Measurements from ENCODE around the gene ACOT12.
"Not testable (repeated sequence)": the region's sequence is repeated elsewhere in the genome, so short reads cannot be mapped to it uniquely, and the experiment has no call there.

The ACOT12 gene

GRCh38 chr5:81297531-81297930, 96.4 kb downstream of the ACOT12 start:
- no peaks in the 10 kb centered on the region for H3K27me3 ChIP-seq (ENCODE audit: insufficient read depth, insufficient read length)
- peaks cover 24% of the 10 kb centered on the region for H3K36me3 ChIP-seq (ENCODE audit: insufficient read depth, insufficient read length, low read length)
- H3K9ac ChIP-seq (ENCODE audit: insufficient read length, low read depth) = no peak overlapping the region
- H3K4me3 ChIP-seq (ENCODE audit: insufficient read length, low read depth) = no peak overlapping the region
- H3K4me1 ChIP-seq (ENCODE audit: insufficient read depth, insufficient read length) = no peaks in the 10 kb centered on the region
- peaks cover 9% of the 10 kb centered on the region for H3K9me3 ChIP-seq (ENCODE audit: insufficient read depth, low read length)
- TF ChIP-seq ZNF274 (IDR thresholded peaks at IDR 0.05; ENCODE audit: low read depth, low read length) = no peak
- TF ChIP-seq YY1 (IDR thresholded peaks at IDR 0.05; ENCODE audit: insufficient read depth, insufficient read length) = no peak
- TF ChIP-seq SUZ12 (IDR thresholded peaks at IDR 0.05; ENCODE audit: extremely low read depth, insufficient read depth, insufficient read length) = no peak
- no peak for DNase-seq (ENCODE audit: low read depth, low spot score)

GRCh38 chr5:81294021-81294420, 99.9 kb downstream of the ACOT12 start:
- H3K27me3 ChIP-seq (ENCODE audit: insufficient read depth, insufficient read length); DNase-seq (ENCODE audit: low read depth, low spot score); H3K4me3 ChIP-seq (ENCODE audit: insufficient read length, low read depth); H3K4me1 ChIP-seq (ENCODE audit: insufficient read depth, insufficient read length); H3K9ac ChIP-seq (ENCODE audit: insufficient read length, low read depth): not testable (repeated sequence)
- Histone ChIP-seq H3K9me3 (ENCODE audit: insufficient read depth, low read length) (peaks cover 24% of the 10 kb centered on the region), H3K36me3 (ENCODE audit: insufficient read depth, insufficient read length, low read length) (peaks cover 18% of the 10 kb centered on the region)

GRCh38 chr5:81292130-81292529, 101.8 kb downstream of the ACOT12 start:
- H3K36me3 ChIP-seq (ENCODE audit: insufficient read depth, insufficient read length, low read length) = peaks cover 4% of the 10 kb centered on the region
- TF ChIP-seq SUZ12 (IDR thresholded peaks at IDR 0.05; ENCODE audit: extremely low read depth, insufficient read depth, insufficient read length) (no peak), YY1 (IDR thresholded peaks at IDR 0.05; ENCODE audit: insufficient read depth, insufficient read length) (no peak), ZNF274 (IDR thresholded peaks at IDR 0.05; ENCODE audit: low read depth, low read length) (no peak)
- no peak overlapping the region for H3K4me3 ChIP-seq (ENCODE audit: insufficient read length, low read depth)
- no peak for DNase-seq (ENCODE audit: low read depth, low spot score)
- peaks cover 24% of the 10 kb centered on the region for H3K9me3 ChIP-seq (ENCODE audit: insufficient read depth, low read length)
- no peaks in the 10 kb centered on the region for H3K4me1 ChIP-seq (ENCODE audit: insufficient read depth, insufficient read length)
- H3K27me3 ChIP-seq (ENCODE audit: insufficient read depth, insufficient read length) = no peaks in the 10 kb centered on the region
- H3K9ac ChIP-seq (ENCODE audit: insufficient read length, low read depth) = no peak overlapping the region

- Histone ChIP-seq H3K36me3 (ENCODE audit: insufficient read depth, insufficient read length, low read length) (peaks cover 4% of the 10 kb centered on the region), H3K4me1 (ENCODE audit: insufficient read depth, insufficient read length) (no peaks in the 10 kb centered on the region), H3K4me3 (ENCODE audit: insufficient read length, low read depth) (no peak overlapping the region), H3K9ac (ENCODE audit: insufficient read length, low read depth) (no peak overlapping the region), H3K27me3 (ENCODE audit: insufficient read depth, insufficient read length) (no peaks in the 10 kb centered on the region), H3K9me3 (ENCODE audit: insufficient read depth, low read length) (peaks cover 24% of the 10 kb centered on the region)
- DNase-seq (ENCODE audit: low read depth, low spot score) = no peak
- TF ChIP-seq SUZ12 (IDR thresholded peaks at IDR 0.05; ENCODE audit: extremely low read depth, insufficient read depth, insufficient read length) = no peak
Observed at GRCh38 chr5:81290146-81290545, 103.8 kb downstream of the ACOT12 start.

DNA sequence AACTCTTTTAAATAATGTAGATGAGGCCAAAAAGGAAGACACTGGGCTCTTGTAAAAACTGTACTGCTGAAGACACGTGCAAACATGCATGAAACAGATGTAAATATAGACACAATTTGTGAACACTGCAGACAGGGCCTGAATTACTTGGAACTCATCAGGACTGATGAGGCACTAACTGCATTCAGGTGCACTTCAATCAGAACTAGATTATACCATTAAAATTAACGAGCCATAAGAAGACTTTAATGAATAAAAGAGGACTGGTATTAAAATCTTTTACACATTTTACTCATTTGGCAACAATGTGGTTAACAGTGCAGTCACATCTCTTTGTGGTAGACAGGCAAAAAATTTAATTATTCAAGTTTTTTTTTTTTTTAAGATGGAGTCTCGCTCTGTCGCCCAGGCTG, 105.9 kb downstream of the ACOT12 start:
- TF ChIP-seq SUZ12 (IDR thresholded peaks at IDR 0.05; ENCODE audit: extremely low read depth, insufficient read depth, insufficient read length) (no peak), ZNF274 (IDR thresholded peaks at IDR 0.05; ENCODE audit: low read depth, low read length) (no peak), YY1 (IDR thresholded peaks at IDR 0.05; ENCODE audit: insufficient read depth, insufficient read length) (no peak)
- Histone ChIP-seq H3K4me1 (ENCODE audit: insufficient read depth, insufficient read length) (no peaks in the 10 kb centered on the region), H3K27me3 (ENCODE audit: insufficient read depth, insufficient read length) (no peaks in the 10 kb centered on the region), H3K36me3 (ENCODE audit: insufficient read depth, insufficient read length, low read length) (no peaks in the 10 kb centered on the region), H3K9me3 (ENCODE audit: insufficient read depth, low read length) (peaks cover 19% of the 10 kb centered on the region), H3K4me3 (ENCODE audit: insufficient read length, low read depth) (no peak overlapping the region), H3K9ac (ENCODE audit: insufficient read length, low read depth) (no peak overlapping the region)
- no peak for DNase-seq (ENCODE audit: low read depth, low spot score)

DNA sequence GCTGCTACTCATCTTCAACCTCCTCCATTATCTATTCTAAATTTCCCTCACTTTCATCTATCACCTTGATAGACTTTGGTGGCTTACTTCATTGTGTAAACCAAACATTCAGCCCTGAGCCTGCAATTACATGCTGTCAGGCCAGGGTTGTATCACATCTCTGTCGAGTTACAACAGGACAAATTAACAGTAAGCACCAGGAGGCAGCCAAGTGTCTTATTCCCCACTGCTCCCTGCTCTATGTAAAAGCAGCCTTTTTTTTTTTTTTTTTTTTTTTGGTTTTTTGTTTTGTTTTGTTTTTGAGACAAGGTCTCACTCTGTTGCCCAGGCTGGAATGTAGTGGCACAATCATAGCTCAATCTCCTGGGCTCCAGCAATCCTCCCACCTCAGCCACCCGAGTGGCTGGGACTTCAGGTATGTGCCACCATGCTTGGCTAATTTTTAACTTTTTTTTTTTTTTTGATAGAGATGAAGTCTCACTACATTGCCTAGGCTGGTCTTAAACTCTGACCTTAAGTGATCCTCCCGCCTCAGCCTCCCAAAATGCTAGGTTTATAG, 107.8 kb downstream of the ACOT12 start:
- no peaks in the 10 kb centered on the region for H3K4me1 ChIP-seq (ENCODE audit: insufficient read depth, insufficient read length)
- no peak for DNase-seq (ENCODE audit: low read depth, low spot score)
- H3K27me3 ChIP-seq (ENCODE audit: insufficient read depth, insufficient read length) = no peaks in the 10 kb centered on the region
- no peak overlapping the region for H3K9ac ChIP-seq (ENCODE audit: insufficient read length, low read depth)
- 0 out of 2 replicates have a peak, but pooled peaks cover 2% of the 10 kb centered on the region for H3K9me3 ChIP-seq (ENCODE audit: insufficient read depth, low read length)
- no peaks in the 10 kb centered on the region for H3K36me3 ChIP-seq (ENCODE audit: insufficient read depth, insufficient read length, low read length)
- H3K4me3 ChIP-seq (ENCODE audit: insufficient read length, low read depth) = no peak overlapping the region
- TF ChIP-seq ZNF274 (IDR thresholded peaks at IDR 0.05; ENCODE audit: low read depth, low read length) (no peak), SUZ12 (IDR thresholded peaks at IDR 0.05; ENCODE audit: extremely low read depth, insufficient read depth, insufficient read length) (no peak), YY1 (IDR thresholded peaks at IDR 0.05; ENCODE audit: insufficient read depth, insufficient read length) (no peak)

- no peaks in the 10 kb centered on the region for H3K4me1 ChIP-seq (ENCODE audit: insufficient read depth, insufficient read length)
- no peaks in the 10 kb centered on the region for H3K27me3 ChIP-seq (ENCODE audit: insufficient read depth, insufficient read length)
- DNase-seq (ENCODE audit: low read depth, low spot score) = no peak
Observed at GRCh38 chr5:81283976-81284375, 110.0 kb downstream of the ACOT12 start.

More at GRCh38 chr5:81283976-81284375, 110.0 kb downstream of the ACOT12 start:
- TF ChIP-seq ZNF274 (IDR thresholded peaks at IDR 0.05; ENCODE audit: low read depth, low read length) (no peak), SUZ12 (IDR thresholded peaks at IDR 0.05; ENCODE audit: extremely low read depth, insufficient read depth, insufficient read length) (no peak), YY1 (IDR thresholded peaks at IDR 0.05; ENCODE audit: insufficient read depth, insufficient read length) (no peak)
- H3K9me3 ChIP-seq (ENCODE audit: insufficient read depth, low read length) = no peaks in the 10 kb centered on the region
- no peak overlapping the region for H3K9ac ChIP-seq (ENCODE audit: insufficient read length, low read depth)
- H3K4me3 ChIP-seq (ENCODE audit: insufficient read length, low read depth) = no peak overlapping the region
- no peaks in the 10 kb centered on the region for H3K36me3 ChIP-seq (ENCODE audit: insufficient read depth, insufficient read length, low read length)
